Gastroesophageal sphincter (tissue), 3 donors: ENCODE measurements around the gene PAGR1.

Source experiments
- CTCF ChIP-seq, 4 experiments: fragments of 200-600 bp in 2 of 4; fragments of 450-650 bp in 2 of 4; sonication (generic) in 1 of 4; IDR thresholded peaks; one replicate each; pipeline ENCODE4 v1.5.1; 2017 to 2019; ENCODE audit warnings: antibody characterized with exemption in 4 of 4, mild to moderate bottlenecking in 2 of 4, moderate library complexity in 2 of 4
- EP300 ChIP-seq: sonication (generic); formaldehyde crosslinking; IDR thresholded peaks from one replicate; pipeline ENCODE4 v1.6.1; 2017; ENCODE audit warnings: antibody characterized with exemption, mild to moderate bottlenecking

- no peak for TF ChIP-seq EP300
- TF ChIP-seq CTCF (IDR thresholded peaks at IDR 0.05): no peak
Measured at GRCh38 chr16:29779474-29779873, 36.5 kb upstream of the PAGR1 start.
